ENCODE measurements around the gene FARP1. TPM values are rescaled to one million over a fixed set of nuclear protein-coding genes. Genes with fewer than 3 reads are reported as not detected.

Gene FARP1
- total RNA-seq, 6 experiments from 2014 or later = 44.9 to 104 (median 80.0) TPM

GRCh38 chr13:98252931-98253470, 110.1 kb downstream of the FARP1 start:
- H3K4me1 ChIP-seq = peaks cover 0 to 33% (median 8%) of the 10 kb centered on the region in 4 donors
- H3K27me3 ChIP-seq = no peaks in the 10 kb centered on the region
- no peak overlapping the region for H3K27ac ChIP-seq
- no peaks in the 10 kb centered on the region for H3K36me3 ChIP-seq
- DNase-seq = no peak
- TF ChIP-seq POLR2A (IDR thresholded peaks at IDR 0.05) (no peak), CTCF (IDR thresholded peaks at IDR 0.05) (no peak)
- H3K9me3 ChIP-seq = no peaks in the 10 kb centered on the region
- ATAC-seq = peak in 1 of 4 donors; percentile 29
- intact Hi-C loops (cut with DNase I) = no loop called here
- H3K4me3 ChIP-seq = no peak overlapping the region
- 50% methylated on average over 6 of the region's 7 CpGs for WGBS (ENCODE audit: insufficient coverage, low coverage, low lambda C conversion rate, missing lambda C conversion rate)

- no peaks in the 10 kb centered on the region for H3K36me3 ChIP-seq
- peaks cover 0 to 36% (median 9%) of the 10 kb centered on the region in 4 donors for H3K4me1 ChIP-seq
- no peak overlapping the region for H3K27ac ChIP-seq
- H3K4me3 ChIP-seq = no peak overlapping the region
- intact Hi-C loops (cut with DNase I) = no loop called here
- no peaks in the 10 kb centered on the region for H3K27me3 ChIP-seq
- no peaks in the 10 kb centered on the region for H3K9me3 ChIP-seq
- no peak for ATAC-seq
- WGBS (ENCODE audit: insufficient coverage, low coverage, low lambda C conversion rate, missing lambda C conversion rate) = 73% methylated on average over 6 of the region's 7 CpGs
- no peak for DNase-seq
- TF ChIP-seq POLR2A (IDR thresholded peaks at IDR 0.05) = no peak
- no peak for TF ChIP-seq CTCF (IDR thresholded peaks at IDR 0.05)
These were observed 110.6 kb downstream of the FARP1 start for GRCh38 chr13:98253526-98253925.

- ATAC-seq = no peak
- TF ChIP-seq CTCF (IDR thresholded peaks at IDR 0.05) = no peak
- TF ChIP-seq POLR2A (IDR thresholded peaks at IDR 0.05) = no peak
These were observed 111.6 kb downstream of the FARP1 start for GRCh38 chr13:98254513-98254912.

GRCh38 chr13:98258226-98258625, 115.3 kb downstream of the FARP1 start:
- Histone ChIP-seq H3K4me3 (no peak overlapping the region), H3K4me1 (peaks cover 0 to 38% (median 12%) of the 10 kb centered on the region in 4 donors), H3K9me3 (no peaks in the 10 kb centered on the region), H3K27ac (peak overlapping the region; percentile 38 to 72 (median 63)), H3K27me3 (no peaks in the 10 kb centered on the region), H3K36me3 (no peaks in the 10 kb centered on the region)
- TF ChIP-seq POLR2A (IDR thresholded peaks at IDR 0.05) (no peak), CTCF (IDR thresholded peaks at IDR 0.05) (no peak)
- ATAC-seq = peak; percentile 64 to 81 (median 68)
- 40% methylated on average over 4 of the region's 4 CpGs for WGBS (ENCODE audit: insufficient coverage, low coverage, low lambda C conversion rate, missing lambda C conversion rate)
- intact Hi-C loops (cut with DNase I) = no loop called here
- peak in 1 of 3 donors; percentile 55 for DNase-seq

More at GRCh38 chr13:98254513-98254912, 111.6 kb downstream of the FARP1 start:
- Histone ChIP-seq H3K27ac (peak overlapping the region in 1 of 3 donors; percentile 47), H3K4me3 (no peak overlapping the region), H3K36me3 (no peaks in the 10 kb centered on the region), H3K4me1 (peaks cover 0 to 41% (median 12%) of the 10 kb centered on the region in 4 donors), H3K27me3 (no peaks in the 10 kb centered on the region), H3K9me3 (no peaks in the 10 kb centered on the region)
- WGBS (ENCODE audit: insufficient coverage, low coverage, low lambda C conversion rate, missing lambda C conversion rate) = 78% methylated on average over 2 of the region's 2 CpGs
- no peak for DNase-seq
- intact Hi-C loops (cut with DNase I) = no loop called here
